ENCODE data around the gene C15orf62.

DNA sequence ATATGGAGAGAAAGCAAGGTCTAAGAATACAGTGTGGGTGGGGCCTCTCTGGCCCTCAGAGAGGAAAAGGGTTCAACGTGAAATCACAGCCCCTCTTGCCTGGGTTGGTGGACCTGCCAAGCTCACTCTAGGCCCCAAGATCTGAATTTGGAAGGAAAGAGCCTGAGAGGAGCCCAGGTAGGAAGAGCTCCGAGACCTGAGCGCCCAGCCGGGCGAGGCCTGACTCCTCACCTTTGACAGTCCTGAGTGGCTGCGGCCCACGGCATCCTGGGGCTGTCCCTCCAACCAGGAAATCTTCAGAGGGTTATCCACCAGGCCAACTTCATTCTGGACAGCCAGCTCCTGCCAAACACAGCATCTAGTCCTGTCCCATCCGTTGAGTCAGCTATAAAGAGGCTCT, 3.7 kb downstream of the C15orf62 start:
- TF ChIP-seq, protein P1, sequence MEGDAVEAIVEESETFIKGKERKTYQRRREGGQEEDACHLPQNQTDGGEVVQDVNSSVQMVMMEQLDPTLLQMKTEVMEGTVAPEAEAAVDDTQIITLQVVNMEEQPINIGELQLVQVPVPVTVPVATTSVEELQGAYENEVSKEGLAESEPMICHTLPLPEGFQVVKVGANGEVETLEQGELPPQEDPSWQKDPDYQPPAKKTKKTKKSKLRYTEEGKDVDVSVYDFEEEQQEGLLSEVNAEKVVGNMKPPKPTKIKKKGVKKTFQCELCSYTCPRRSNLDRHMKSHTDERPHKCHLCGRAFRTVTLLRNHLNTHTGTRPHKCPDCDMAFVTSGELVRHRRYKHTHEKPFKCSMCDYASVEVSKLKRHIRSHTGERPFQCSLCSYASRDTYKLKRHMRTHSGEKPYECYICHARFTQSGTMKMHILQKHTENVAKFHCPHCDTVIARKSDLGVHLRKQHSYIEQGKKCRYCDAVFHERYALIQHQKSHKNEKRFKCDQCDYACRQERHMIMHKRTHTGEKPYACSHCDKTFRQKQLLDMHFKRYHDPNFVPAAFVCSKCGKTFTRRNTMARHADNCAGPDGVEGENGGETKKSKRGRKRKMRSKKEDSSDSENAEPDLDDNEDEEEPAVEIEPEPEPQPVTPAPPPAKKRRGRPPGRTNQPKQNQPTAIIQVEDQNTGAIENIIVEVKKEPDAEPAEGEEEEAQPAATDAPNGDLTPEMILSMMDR (optimal IDR thresholded peaks at IDR 0.05 in 1 of 3, IDR thresholded peaks at IDR 0.05 in 1 of 3, conservative IDR thresholded peaks at IDR 0.05 in 1 of 3; ENCODE audit: extremely low read depth in 1 of 3, insufficient read depth in 2 of 3, low read length in 3 of 3): no peak
- no peak for TF ChIP-seq EZH2 (IDR thresholded peaks at IDR 0.05; ENCODE audit: low read length)
